GOT3 (cell line): ENCODE measurements around the gene SMAD6.

Experiments used
- DNase-seq: peaks from one replicate; lab custom pipeline; 2025; ENCODE audit warnings: mixed read lengths; lab: John Stamatoyannopoulos, UW

The SMAD6 gene

DNA sequence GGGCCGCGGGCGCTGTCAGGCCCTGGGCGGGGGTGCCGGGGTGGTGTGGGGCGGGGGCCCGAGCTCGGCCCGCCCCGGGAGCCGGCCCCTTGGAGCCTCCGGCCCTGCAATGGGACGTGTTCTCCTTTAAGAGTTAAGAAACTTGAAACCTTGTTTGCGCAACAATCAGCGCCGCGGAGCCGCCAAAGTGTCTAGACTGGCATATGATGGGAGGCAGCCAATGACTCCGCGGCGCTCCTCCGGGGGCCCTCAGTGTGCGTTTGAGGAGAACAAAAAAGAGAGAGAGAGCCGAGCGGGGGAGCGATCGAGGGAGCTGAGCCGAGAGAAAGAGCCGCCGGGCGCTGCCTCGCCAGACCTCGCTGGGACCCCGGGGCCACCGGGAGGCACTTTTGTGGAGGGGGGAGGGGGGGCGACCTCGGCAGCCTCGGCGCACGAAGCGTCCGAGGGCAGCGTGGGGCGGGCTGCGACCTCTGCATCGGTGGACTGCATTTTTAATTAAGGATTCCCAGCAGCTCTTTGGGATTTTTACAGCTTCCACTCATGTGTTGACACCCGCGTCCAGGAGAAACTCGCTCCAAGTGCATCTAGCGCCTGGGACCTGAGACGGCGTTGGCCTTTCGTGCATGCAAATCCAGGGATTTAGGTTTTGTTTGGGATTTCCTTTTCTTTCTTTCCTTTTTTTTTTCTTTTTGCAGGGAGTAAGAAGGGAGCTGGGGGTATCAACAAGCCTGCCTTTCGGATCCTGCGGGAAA is at the start of gene SMAD6:
SMAD6 (plus strand) TSS at position 202 of the 752 bp plus-strand sequence. CDS start 1,023 bp downstream, outside the sequence.
- peak; percentile 89 for DNase-seq

DNA sequence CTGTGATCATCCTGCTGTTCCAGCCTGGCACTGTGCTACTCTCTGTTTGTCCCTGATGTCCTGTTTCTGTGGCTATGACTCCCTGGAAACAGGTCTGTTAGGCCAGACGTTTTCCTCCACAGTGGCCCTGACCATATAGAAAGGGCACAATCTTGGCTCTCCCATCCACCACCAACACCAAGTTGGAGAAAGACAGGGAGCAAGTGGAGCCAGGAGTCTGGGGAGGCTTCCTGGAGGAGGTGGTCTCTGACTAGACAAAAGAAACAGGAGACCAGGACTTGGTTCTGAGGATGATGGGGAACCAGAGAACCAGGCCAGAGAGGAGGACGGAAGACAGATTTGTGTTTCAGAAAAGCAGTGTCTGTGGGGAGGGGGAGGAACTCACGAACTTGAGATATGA is 49.2 kb upstream of the SMAD6 start:
- no peak for DNase-seq

DNA sequence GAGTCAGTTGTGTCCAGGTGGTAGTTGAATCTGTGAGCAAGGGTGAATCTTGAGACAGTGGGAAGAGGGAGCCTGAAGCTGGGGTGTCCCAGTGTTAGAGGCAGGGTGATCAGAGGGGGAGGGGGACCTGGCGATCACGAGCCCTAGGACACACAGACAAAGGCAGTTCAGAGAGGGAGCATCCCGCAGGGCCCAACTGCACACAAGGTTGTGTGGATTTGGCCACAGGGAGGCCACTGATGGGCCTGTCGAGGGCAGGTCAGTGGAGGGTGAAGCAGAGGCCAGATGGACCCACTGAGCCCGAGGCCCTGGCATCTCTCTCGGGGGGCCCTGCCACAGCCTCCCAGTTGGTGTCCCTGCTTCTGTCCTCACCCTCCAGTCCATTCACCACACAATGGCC is 48.6 kb upstream of the SMAD6 start:
- DNase-seq, result no peak

DNA sequence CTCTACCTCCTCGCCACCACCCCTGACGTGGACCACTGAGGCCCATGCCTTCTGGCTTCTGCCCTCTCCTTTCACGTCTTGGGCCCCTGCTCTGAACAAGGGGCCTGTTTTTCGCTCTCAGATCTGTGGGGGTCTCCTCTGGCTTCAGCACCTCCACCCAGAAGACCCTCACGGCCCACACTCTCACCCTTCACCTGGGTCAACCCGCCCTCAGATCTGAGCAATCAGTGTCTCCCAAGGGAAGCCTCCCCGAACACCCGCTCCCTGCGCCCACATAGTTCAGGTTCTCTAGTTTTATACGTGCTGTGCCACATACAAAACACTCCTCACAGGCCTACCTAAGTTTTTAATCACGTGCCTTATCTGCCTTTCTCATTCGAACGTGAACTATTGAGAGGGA is 48.2 kb upstream of the SMAD6 start:
- no peak for DNase-seq

DNA sequence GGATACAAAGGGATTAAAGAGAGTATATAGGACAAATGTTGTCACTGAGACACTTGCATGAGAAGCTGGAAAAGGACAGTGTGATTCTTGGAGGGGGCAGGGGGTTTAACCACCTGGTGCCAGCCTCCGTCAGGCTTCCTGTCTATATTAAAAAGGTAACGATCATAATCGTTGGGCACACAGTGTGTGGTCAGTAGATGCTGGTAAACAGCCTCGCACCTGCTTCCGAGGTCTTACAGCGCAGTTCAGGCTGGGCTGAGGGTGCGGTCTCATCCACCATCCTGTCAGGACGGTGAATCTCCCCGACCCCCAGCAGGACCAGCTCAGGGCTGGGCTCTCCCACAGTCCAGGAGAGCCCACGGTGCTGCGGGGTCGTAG is 47.7 kb upstream of the SMAD6 start:
- no peak for DNase-seq

DNA sequence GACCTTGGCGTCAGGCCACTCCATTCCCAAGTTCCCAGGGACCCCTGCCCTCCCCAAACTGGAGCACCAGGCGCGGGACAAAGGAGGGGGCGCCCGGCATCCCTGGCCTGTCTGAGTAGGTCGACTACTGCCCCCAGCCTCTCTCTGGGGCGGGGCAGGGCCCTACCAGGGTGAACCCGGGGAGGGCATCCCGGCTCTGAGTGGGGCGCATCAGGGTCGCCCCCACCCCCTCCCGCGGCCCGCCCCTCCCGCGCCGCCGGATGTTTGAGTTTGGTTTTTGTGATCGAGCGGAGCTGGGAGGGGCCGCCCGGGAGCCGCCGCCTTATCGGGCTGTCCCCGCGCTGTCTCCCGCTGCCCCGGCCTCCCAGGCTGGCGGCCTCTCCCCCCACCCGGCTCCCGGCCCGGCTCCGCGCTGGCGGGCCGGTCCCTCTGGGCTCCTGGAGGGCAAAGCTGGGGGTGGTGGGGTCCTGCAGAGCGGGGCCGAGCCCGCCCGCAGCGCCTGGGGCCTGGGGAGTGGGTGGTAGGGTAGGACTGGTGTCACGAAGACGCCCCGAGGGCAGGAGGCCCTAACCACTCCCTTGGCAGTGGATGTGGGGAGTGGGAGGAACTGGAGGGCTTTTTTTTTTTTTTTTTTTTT is 47.2 kb upstream of the SMAD6 start:
- no peak for DNase-seq

DNA sequence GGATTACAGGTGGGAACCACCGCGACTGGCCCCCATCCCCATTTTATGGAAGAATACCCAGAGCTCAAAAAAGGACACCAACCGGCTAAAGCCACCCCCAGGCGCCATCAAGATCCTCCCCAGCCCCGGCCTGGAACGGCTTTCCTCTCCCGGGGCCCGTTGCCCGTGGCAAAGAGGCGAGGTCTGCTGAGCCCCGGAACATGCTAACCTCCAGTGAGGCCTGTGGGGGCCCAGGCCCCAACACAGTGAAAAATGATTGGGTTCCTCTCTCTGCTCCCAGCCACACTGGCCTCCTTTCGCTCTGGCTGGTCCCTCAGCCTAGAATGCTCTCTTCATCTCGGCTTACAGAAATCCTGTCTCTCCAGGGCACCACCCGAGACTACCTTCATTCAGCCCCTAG is 46.5 kb upstream of the SMAD6 start:
- DNase-seq, result no peak

DNA sequence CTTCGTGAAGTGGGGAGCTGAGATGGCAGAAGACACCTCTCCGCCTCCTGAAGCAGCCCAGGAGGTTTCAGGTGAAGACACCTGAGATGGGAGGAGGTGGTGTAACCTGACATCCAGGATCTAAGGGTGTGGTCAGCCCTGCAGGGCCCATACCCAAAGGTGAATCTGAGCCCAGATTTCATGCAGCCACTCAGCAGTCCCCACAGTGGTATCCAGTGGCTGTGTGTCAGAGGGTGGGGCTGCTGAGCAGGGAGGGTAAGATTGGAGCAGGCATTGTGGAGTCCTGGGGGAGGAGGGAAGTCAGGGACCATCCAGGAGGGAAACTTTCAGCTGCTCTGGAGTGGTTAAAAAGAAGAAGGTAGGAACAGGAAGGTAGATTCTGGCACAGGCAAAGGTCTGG is 46.0 kb upstream of the SMAD6 start:
- DNase-seq, result no peak

DNA sequence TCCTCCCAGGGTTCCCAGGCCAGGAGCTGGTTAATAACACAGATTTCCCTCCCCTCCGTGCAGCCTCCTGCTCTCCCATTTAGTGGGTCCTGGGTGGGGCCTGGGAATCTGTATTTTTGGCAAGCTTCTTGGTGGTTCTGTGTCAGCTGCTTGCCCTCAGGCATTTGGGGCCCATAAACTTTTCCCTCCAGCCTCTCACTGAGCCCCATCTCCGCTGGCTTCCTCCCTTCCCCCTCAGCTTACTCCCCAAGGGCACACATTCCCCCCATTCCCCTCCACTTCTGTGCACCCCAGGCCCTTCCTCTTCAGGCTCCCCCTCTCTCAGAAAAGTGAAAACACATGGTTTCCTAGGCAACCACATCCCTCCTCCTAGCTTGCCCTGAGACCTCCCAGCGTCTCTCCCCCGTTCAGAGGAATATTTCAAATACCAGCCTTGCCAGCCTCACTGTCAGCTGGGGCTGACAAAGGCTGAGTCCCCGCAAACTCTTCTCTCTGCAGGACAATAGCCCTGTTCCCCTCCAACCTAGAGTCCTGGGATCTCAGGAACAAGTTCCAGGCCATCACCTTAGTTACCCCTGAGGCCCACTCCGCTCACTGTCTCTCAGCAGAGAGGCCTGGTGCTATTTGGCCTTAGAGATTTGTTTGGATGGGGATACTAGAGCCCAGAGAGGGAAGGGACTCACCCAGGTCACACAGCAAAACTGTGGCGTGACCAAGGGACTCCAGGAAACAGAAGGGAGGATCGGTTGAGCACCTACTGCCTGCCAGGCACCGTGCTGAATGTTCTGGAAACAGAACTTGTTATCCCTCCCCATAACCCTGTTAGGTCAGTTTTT is 44.6 kb upstream of the SMAD6 start:
- DNase-seq, result no peak

DNA sequence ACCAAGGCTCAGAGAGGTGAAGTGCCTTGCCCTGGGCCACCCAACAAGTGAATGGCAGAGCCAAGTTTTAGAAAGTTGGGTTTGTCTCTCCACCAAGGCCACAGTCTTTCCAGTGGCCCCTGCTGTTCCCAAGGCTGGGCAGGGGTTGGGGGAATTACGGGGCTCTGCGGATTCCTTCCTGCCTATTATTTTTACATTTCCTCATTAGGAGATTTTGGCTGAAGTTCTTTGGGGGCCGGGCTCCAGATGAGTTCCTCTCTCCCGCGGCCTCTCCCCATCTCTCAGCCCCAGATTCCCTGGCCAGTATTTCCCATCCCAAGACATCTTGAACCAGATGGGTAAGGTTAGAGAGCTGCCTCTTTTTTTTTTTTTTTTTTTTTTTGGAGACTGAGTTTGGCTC is 44.0 kb upstream of the SMAD6 start:
- DNase-seq, result no peak

DNA sequence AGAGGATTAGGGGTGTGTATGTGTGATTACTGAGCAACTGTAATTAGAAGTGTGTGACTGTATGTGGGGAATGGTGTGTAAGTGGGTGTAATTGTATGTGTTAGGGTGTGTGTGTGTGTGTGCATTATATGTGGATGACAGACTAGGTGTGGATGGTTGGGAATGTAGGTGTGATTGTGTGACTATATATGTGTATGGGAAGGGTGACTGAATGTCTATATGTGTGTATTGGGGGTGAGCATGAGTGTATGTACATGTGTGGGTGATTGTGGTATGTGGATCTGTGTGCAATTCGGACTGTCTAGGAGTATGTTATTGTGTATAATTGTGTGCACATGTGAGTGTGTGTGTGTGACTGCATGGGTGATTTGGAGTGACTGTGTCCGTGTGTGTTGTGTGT is 43.2 kb upstream of the SMAD6 start:
- DNase-seq, result no peak

DNA sequence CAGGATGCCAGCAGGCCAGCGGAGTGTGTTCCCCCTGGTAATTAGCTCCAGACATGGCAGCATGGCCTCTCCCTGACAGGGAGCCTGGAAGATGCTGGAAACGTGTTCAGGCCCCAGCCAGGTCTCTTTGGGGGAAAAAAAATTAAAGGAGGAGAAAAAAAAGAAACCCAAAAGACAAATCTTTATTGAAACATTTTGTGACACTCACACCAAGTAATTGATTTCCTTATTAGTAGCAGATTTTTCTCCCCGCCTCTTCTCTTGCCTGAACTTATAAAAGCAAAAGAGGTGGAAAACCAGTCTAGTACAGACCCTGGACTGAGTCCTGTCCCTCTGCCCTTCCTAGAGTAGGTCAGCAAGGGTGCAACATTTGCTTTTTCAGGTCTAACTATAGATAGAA is 42.7 kb upstream of the SMAD6 start:
- no peak for DNase-seq

DNA sequence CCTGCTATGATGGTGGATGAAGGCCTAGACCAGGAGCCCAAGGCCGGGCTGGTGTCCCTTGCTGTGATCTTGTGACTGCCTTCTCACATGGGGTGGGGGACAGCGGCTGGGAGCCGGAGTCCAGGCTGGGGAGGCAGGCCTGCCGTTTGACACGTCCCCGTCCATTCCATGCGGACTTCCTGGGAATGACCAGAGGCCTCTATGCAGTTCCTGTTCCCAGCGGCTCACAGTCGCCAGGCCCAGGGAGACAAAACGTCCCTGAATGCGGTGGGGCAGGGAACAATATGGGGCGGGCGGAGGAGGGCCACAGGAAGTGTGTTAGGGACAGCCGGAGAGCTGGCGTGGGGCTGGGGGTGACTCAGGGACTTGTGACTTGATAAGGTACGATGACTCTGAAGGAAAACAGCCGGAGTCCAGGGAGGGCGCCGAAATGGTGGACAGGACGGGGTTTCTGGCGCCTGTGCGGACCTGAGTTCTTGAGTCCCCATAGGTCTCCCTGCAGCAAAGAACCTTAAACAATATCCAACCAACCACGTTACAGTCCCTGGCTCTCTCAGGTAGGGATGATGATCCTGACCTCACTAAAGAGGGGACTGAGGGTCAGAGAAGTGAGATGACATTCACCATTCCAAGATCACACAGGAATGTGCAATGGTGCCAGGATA is 40.5 kb upstream of the SMAD6 start:
- no peak for DNase-seq

DNA sequence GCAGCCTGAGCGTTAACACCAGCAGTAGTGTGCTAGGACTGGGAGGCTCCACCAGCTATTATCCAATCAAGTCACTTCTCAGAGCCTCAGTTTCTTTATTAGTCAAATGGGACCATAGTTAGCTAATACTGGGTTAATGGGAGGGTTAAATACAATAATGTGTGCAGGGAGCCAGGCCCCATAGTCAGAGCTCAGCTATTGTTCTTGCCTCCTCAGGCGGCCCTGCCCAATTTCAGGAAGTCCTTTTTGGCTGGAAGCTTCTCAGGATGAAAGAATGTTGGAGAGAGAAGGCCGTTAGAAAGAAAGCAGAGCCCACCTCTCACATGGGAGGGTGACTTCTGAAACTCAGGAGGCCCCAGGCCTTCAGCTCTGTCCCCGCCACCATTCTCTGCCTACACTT is 39.5 kb upstream of the SMAD6 start:
- DNase-seq, result no peak

DNA sequence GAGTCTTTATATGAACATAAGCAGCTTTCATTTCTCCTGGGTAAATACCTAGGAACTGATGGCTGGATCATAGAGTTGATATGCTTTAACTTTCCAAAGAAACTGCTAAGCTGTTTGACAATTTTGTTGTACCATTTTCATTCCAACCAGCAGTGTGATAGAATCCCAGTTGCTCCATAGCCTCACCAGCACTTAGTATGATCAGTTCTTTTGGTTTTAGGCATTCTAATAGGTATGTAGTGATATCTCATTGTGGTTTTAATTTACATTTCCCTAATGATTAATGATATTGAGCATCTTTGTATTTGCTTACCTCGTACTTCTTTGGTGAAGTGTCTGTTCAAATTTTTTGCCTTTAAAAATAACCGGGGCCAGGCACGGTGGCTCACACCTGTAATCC is 38.4 kb upstream of the SMAD6 start:
- no peak for DNase-seq

DNA sequence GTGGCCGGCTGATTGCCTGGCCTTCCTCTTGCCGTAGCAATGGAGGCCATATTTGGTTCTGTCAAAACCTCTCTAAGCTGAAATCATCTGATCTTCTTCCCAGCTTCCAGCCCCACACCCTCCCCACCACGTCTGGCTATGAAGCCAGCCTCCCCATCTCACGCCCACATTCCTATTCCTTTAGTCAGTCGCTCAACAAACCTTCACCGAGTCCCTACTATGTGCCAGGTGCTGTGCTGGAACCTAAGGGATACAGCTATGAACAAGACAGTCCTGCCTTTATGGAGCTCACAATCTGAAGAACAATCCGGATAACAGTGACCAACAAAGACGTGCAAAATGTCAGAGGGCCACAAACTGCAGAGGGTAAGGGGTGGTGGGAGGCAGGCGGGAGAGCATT is 31.9 kb upstream of the SMAD6 start:
- DNase-seq, result no peak

DNA sequence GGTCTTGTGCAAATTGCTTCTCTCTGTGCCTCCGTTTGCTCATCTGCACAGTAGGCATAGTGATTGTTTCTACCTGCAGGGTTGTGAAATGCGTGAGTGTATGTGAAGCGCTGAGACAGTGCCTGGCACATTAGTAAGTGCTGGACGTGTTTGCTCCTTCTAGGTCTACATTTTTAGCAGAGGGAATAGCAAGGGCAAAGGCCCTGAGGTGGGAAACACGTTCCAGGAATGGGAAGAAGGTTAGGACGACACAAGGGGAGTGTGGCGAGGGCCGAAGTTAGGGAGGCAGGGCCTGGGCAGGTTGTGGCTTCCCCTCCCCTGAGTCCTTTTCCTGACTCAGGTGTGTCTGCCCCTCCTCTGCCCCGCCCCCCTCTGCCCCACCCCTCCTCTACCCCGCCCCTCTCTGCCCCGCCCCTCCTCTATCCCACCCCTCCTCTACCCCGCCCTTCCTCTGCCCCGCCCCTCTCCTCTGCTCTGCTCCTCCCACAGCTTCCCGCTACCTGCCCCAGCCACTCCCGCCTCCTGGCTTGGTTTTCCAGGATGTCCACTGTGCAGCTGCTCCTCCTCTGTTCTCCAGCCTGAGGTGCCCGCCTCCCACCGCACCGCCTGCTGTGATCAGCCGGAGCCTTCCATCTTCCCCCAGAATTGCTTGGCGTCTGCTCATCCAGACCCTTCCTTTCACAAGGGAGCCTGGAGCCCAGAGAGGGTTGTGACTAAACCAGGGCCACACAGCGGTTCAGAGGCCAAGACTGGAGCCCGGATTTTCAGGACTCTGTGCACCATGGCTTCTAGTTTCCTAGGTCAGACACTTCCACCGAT is 31.1 kb upstream of the SMAD6 start:
- no peak for DNase-seq

DNA sequence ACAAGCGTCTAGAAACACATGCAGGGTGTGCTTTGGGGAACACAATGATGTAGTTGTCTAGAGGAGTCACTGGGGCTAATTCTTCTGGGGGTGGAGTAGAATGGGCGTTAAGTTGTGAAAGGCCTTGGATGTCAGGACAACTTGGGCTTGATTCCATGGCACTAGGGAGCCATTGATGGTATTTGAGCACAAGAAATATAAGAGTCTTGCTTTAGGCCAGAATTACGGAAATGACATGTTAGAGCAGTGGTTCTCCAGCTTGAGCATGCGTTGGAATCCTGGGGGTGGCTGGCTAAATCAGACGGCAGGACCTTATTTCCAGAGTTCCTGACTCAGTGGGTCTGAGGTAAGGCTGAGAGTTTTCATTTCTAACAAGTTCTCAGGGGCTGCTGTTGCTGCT is 29.2 kb upstream of the SMAD6 start:
- DNase-seq, result no peak

DNA sequence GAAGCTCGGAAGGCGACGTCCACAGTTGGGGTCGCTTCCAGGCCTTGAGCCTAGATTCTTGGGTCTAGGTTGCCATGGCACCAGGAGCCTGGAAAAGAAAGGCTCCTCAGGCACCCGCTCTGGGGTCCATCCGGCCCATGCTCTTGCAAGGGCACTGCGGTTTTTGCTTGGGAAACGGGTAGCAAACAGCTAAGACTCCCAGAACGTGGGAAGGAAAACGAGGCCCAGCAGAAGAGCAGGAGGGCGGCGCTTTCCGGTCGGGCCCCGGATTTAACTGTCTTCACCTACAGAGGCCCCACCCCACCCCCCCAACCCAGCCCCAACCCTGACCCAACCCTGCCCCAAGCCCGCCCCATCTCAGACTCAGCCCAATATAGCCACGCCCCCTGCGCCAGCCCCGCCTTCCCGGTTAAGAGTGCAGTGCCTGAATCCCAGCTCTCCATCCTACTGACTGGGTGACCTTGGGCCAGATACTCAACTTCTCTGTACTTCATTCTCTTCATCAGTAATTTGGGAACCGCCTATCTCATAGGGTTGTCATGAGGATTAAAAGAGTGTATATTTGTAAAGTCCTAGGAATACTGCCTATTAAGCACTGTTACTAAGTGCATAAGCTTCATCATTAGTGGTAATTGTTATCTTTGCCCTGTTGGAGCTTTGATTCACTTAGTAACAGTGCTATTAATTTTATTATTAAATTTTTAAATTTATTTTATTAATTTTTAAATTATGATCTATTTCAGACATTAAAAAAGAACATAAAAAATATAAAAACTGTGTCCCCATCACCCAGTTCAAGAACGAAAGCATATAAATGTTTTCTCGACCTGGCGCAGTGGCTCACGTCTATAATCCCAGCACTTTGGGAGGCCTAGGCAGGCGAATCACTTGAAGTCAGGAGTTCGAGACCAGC is 28.4 kb upstream of the SMAD6 start:
- DNase-seq, result no peak

DNA sequence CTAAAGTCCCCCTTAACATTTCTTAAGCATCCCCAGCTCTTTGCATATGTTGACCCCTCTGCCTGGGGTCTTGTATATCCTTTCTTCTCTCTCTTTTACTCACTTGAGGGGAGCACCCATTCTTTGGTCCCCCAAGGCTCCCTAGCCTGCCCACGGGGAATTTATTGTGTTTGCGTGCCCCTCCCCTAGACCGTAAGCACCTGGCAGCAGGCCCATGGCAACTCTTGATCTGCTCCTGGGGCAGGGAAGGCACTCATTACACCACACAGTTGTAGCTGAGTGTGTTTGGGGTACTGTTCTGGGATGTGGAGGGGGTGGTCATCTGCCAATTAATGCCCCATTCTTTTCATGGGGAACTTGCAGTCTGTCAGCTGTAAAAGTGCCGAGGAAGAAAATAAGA is 27.3 kb upstream of the SMAD6 start:
- DNase-seq, result no peak

DNA sequence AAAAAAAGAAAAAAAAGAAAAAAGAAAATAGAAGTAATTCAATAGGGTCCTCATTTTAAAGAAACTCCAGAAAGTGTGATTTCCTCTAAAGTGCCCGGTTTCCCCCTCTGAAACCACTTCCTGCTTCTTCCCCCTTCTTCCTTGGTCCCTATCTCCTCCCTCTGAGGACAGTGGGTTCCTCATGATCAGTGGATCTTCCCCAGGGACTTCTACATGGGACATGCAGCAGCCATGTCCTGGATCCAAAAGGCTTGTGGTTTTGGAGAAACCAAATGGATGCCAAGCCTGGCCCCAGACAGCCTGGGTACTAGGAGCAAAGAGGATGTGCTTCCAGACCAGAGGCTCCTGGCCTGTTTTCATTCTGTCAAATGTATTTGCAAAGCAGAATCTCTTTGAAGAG is 26.6 kb upstream of the SMAD6 start:
- no peak for DNase-seq
